Measurements from ENCODE around the gene NEMP2.
A peak's percentile ranks its signal among the peaks of the same experiment; 100 is the strongest.
"Not testable (repeated sequence)": the region's sequence is repeated elsewhere in the genome, so short reads cannot be mapped to it uniquely, and the experiment has no call there.

NEMP2 gene

GRCh38 chr2:190526105-190526750 lies 8.3 kb downstream of the NEMP2 start:
- DNase-seq (ENCODE audit: low read depth) = peak; percentile 61

- no peak for DNase-seq (ENCODE audit: low read depth)
Measured at GRCh38 chr2:190524928-190525327, 9.6 kb downstream of the NEMP2 start.

- no peak for DNase-seq (ENCODE audit: low read depth)
Measured at GRCh38 chr2:190519975-190520767, 14.4 kb downstream of the NEMP2 start.

GRCh38 chr2:190517468-190517867 lies 17.1 kb downstream of the NEMP2 start:
- DNase-seq (ENCODE audit: low read depth) = no peak

- DNase-seq (ENCODE audit: low read depth) = no peak
Measured at GRCh38 chr2:190515687-190516086, 18.8 kb downstream of the NEMP2 start.

- DNase-seq (ENCODE audit: low read depth) = peak; percentile 36
Measured at GRCh38 chr2:190514676-190515075, 19.8 kb downstream of the NEMP2 start.

GRCh38 chr2:190513877-190514276 lies 20.6 kb downstream of the NEMP2 start:
- DNase-seq (ENCODE audit: low read depth) = no peak

- DNase-seq (ENCODE audit: low read depth) = no peak
Measured at GRCh38 chr2:190512539-190513095, 21.9 kb downstream of the NEMP2 start.

- DNase-seq (ENCODE audit: low read depth) = peak; percentile 54
Measured at GRCh38 chr2:190511104-190511503, 23.4 kb downstream of the NEMP2 start.

GRCh38 chr2:190509895-190510294 lies 24.6 kb downstream of the NEMP2 start:
- not testable (repeated sequence) for DNase-seq (ENCODE audit: low read depth)

GRCh38 chr2:190507135-190507534 lies 27.4 kb downstream of the NEMP2 start:
- DNase-seq (ENCODE audit: low read depth) = no peak

GRCh38 chr2:190506666-190507065 lies 27.9 kb downstream of the NEMP2 start:
- no peak for DNase-seq (ENCODE audit: low read depth)

- no peak for DNase-seq (ENCODE audit: low read depth)
Measured at GRCh38 chr2:190505696-190506095, 28.8 kb downstream of the NEMP2 start.

- no peak for DNase-seq (ENCODE audit: low read depth)
Measured at GRCh38 chr2:190504912-190505311, 29.6 kb downstream of the NEMP2 start.

GRCh38 chr2:190503088-190503487 lies 31.4 kb downstream of the NEMP2 start:
- DNase-seq (ENCODE audit: low read depth) = no peak

GRCh38 chr2:190501702-190502407 lies 32.7 kb downstream of the NEMP2 start:
- no peak for DNase-seq (ENCODE audit: low read depth)

GRCh38 chr2:190501231-190501630 lies 33.3 kb downstream of the NEMP2 start:
- no peak for DNase-seq (ENCODE audit: low read depth)

GRCh38 chr2:190500054-190500502 lies 34.4 kb downstream of the NEMP2 start:
- DNase-seq (ENCODE audit: low read depth) = no peak

GRCh38 chr2:190499273-190499672 lies 35.2 kb downstream of the NEMP2 start:
- DNase-seq (ENCODE audit: low read depth) = peak; percentile 41

GRCh38 chr2:190497428-190497827 lies 37.1 kb downstream of the NEMP2 start:
- no peak for DNase-seq (ENCODE audit: low read depth)

- DNase-seq (ENCODE audit: low read depth) = not testable (repeated sequence)
Measured at GRCh38 chr2:190494600-190495227, 39.8 kb downstream of the NEMP2 start.

- DNase-seq (ENCODE audit: low read depth) = no peak
Measured at GRCh38 chr2:190493095-190493494, 41.4 kb downstream of the NEMP2 start.

Measured in amniotic epithelial cell (primary cell).